GM21529 (cell line): ENCODE data around the gene DCLK2.

Experiments
- ATAC-seq: cut with Tn5 transposase; IDR thresholded peaks from one replicate; pipeline ENCODE4 v1.9.1; 2021; ENCODE audit not compliant: unreplicated experiment

Gene DCLK2

DNA sequence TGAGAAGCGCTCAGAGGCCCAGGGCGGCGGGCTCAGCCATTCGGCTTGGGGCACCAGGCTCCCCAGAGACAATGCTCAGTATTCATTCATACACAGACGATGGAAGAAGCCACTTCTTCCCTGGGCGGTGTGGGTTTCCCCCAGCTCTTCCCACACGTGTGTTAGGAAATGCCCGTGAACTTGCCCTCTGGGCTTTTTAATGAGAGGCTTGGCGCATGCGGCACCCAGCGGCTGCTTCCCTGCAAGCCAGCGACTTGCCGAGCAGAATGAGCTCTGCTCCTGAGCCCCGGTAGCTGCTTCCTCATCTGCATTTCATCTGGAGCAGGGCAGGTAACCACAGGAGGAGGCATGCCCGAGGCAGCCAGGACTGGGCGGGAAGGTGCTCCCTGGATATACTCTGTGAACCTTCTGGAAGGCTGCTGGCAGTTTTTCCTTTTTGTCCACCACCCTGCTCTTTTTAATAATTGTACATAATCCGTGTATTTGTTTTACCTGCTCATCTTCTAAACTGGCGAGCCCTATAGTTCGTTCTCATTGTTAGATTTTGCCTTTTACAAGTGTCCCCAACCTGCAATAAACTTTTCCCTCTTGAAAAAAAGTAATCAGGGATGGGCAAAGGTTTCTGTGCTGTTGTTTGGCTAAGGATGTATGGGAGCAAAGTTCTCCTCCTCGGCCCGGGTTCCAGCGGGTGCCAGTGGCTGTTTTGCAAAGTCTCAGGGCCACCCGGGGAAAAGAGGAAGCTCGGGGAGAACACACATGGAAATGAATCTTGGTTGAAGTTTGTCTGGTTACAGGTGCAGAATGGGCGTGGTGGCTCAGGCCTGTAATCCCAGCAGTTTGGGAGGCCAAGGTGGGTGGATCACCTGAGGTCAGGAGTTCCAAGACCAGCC, 178.8 kb downstream of the DCLK2 start:
- no peak for ATAC-seq

DNA sequence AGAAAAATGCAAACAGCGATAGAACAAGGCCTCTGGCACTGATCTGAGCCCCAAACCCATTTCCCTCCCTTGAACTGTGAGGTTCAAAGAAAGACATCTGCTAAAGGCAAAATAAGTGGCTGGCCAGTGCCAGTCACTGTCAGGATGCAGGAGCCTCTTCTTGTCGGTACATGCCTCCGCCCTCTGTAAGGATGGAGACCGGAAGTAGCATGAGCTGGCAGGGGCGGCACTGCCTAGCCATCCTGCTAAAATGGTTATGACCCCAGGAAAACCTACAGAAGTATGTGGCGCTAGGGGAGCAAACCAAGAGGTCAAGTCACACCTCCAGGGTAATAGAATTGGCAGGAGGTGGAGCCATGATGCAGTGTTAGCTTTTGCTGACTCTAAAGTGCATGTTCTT, 180.3 kb downstream of the DCLK2 start:
- ATAC-seq: no peak

DNA sequence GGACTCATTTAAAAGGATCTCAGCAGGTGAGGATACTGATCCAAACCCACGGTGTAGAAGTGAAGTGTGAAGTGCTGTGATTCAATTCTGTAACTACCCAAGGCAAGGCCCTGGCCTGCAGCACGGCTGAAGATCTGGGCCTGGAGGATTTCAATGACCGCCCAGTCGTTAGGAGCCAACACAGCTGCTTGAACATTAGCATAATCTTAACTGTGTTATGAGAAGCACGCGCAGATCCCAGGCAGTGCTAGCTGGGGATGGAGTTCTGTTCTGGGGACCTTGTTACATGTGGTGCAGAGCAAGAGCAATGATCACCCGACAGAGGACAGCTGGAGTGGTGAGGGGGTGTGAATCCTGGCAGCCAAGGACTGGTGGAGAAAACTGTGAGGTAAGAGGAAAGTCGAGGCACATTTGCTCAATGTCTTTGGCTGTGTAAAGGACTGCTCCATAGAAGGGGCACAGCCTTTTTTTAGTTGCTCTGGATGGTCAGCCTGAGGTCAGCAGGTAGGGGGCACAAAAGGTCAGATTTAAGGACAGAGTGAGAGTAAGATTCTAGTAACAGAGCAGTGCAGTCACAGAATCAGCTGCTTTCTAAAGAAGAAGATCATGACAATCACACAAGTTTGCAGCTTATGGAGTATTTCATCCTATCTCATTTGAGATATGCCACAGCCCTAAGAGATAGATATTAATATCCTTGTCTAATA, 181.8 kb downstream of the DCLK2 start:
- no peak for ATAC-seq

DNA sequence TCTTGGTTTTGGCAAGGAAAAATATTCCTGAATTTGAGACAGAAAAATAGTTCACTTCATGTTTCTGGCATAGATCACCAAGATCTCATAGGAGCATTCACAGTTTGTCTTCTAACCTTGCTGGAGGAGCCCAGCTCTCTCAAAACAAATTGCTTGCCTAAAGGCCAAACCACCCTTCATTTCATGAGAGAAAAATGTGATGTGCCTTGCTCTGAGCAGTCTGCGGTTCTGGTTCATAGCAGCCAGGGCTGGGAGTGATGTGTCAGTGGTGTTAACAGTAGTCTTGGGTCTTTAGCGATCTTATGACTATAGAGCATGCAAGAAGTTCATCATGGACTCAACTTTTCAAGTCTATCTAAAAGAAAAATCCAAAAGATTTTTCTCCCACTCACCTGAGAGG, 183.3 kb downstream of the DCLK2 start:
- ATAC-seq: no peak

DNA sequence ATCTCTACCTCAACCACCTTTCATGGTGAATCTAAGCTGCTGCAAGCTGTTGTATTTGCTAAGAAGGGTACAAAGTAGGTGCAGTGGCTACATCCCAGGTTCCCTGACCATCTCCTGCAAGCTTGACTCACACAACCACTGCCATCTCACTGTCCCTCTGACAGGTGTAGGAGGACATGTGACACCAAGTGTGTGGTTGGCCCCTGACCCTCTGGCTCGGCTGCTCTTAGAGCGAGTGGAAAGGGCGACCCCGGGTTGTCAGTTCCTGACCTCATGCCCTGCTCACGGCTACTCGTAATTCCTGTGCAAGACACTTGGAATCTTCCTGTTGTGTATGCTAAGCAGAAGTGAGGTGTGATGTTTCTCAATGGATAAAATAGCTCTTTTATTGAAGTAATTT, 184.4 kb downstream of the DCLK2 start:
- no peak for ATAC-seq

- no peak for ATAC-seq
Observed at GRCh38 chr4:150264595-150265161, 186.4 kb downstream of the DCLK2 start.

GRCh38 chr4:150265806-150266205, 187.6 kb downstream of the DCLK2 start:
- ATAC-seq: no peak

DNA sequence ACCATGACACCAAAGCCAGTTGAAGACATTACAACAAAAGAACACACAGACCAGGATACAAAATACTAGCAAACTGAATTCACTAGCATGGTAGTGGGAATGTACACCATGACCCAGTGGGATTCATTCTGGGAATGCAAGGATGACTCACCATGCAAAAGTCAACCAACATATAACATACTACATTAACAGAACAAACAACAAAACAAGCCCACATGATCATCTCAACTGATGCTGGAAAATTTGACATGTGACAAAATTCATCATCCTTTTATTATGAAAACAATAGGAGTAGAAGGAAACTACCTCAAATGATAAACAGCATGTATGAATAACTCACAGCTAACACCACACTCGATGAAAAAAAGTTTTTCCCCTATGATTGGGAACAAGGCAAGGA, 190.2 kb downstream of the DCLK2 start:
- ATAC-seq: no peak

GRCh38 chr4:150278206-150278605, 200.0 kb downstream of the DCLK2 start:
- ATAC-seq: no peak

DNA sequence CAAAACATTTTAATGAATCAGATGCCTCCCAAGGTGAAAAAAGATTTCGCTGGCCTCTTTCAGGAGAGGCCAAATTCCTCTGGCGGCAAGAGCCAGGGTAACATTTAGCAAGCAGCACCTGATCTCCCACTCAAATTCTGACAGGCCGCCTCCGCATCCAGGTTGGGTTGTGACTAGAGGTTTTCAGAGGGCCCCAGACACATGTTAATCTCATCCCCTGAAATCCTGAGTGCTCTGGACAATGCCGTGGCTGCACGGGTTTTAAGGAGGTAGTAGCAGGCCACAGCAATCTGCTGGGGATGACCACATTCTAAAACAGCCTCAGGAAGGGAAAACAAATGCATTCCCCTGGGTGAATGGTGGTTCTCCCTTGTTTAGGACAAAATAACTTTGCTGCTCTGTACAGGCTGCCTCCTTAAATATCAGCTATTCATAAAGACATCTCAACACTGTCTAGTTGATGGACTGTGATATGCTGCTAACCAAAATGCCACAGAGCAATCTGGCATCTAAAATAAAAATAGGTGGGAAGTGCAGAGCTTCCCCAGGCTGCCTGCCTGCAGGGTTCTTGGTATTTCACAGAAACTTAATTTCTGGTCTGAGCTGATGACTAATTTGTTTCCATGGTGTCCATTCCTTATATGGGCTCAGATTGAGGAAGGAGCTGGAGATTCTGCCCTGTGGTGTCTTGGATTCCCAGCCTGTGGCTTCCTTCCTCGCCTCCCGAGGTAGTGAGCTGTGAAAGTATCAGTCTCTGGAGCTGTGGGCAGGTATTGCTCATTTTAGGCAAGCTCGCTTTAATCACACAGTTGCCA, 202.0 kb downstream of the DCLK2 start:
- ATAC-seq: no peak

GRCh38 chr4:150280975-150281374, 202.7 kb downstream of the DCLK2 start:
- no peak for ATAC-seq

GRCh38 chr4:150283689-150284088, 205.4 kb downstream of the DCLK2 start:
- ATAC-seq: no peak

GRCh38 chr4:150286656-150287055, 208.4 kb downstream of the DCLK2 start:
- no peak for ATAC-seq

DNA sequence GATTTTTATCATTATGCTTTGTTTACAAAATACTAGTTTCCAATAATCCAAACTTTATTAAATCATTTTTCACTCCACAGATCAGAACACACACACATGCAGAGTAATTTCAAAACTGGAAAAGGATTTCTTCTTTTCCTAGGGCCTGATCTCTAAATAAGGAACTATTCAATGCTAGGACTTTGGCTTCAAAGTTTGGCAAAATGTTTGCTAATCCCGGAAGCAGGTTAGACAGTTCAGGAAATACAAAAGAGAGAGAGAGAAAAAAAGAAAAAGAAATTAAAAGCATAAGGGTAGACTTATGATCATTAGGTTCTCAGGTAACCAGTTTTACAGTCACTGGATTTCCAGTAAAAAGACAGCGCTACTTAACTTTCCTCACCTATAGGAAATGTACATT, 211.0 kb downstream of the DCLK2 start:
- no peak for ATAC-seq

- no peak for ATAC-seq
Observed at GRCh38 chr4:150289881-150290280, 211.6 kb downstream of the DCLK2 start.

GRCh38 chr4:150297861-150298474, 219.7 kb downstream of the DCLK2 start:
- ATAC-seq: no peak

GRCh38 chr4:150299816-150300215, 221.6 kb downstream of the DCLK2 start:
- ATAC-seq: no peak

DNA sequence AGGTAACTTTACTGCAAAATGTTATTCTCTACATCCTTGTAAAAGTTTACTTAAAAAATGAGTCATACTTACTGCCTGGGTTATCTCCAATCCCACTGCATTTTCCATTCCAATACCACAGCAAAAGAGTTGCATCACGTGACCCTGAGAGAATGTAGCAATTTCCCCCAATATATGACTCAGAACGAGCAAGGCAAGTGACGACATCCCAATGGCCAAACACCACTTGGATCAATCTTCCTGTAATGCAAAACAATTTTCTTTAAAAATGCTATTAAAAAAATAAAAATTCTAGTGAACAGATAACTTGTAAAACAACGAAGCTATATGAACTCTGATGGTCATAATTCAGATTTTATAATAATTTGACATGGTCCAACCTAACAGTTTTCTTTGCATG, 224.3 kb downstream of the DCLK2 start:
- ATAC-seq: no peak

- no peak for ATAC-seq
Observed at GRCh38 chr4:150305995-150306394, 227.8 kb downstream of the DCLK2 start.

DNA sequence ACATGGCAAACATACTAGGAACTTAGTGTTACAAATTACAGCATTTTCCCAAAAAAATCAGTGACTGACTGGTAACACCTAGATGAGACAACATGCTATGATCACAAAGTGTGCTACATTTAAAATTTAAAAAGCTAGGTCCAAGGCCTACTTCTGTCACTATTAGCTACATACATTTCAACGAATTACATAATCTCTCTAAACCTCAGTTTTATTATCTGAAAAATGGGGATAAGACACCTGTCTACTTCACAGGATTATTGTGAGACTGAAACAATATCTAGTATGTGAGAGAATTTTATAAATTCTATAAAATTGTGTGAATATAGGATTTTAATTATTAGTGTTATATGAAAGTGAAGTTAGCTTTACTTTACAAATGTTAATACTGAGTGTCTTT, 228.5 kb downstream of the DCLK2 start:
- no peak for ATAC-seq
